WTC11 (cell line): Measurements from ENCODE around the gene C1orf167. TPM values are rescaled to one million over a fixed set of nuclear protein-coding genes. Genes with fewer than 3 reads are reported as not detected.
A peak's percentile ranks its signal among the peaks of the same experiment; 100 is the strongest.

ENCODE experiments used
- ATAC-seq: fragments of 200-7000 bp; cut with Tn5 transposase; 2 replicates; pipeline ENCODE4 v1.10.0; 2021; ENCODE audit warnings: mild to moderate bottlenecking, moderate library complexity
- CTCF ChIA-PET: fragments of 300-600 bp; sonication (Branson Sonifier 250); formaldehyde crosslinking; loops from one replicate; lab custom pipeline; 2021; ENCODE audit warnings: antibody characterized with exemption; lab: Charles Lee
- POLR2A ChIA-PET: fragments of 350-600 bp; sonication (Branson Sonifier 250); formaldehyde crosslinking; loops from one replicate; lab custom pipeline; 2021; ENCODE audit warnings: antibody characterized with exemption; lab: Charles Lee
- DNase-seq: peaks from one replicate; pipeline ENCODE4 v3.0.0; 2021; ENCODE audit warnings: low spot score
- H3K27ac Mint-ChIP-seq: 2 replicates; pipeline ENCODE4 v1.8.0; 2021; ENCODE audit warnings: mixed read lengths
- H3K27me3 Mint-ChIP-seq: 2 replicates; pipeline ENCODE4 v1.8.0; 2021; ENCODE audit warnings: low read depth, mild to moderate bottlenecking, moderate library complexity, mixed read lengths
- H3K36me3 Mint-ChIP-seq: 2 replicates; pipeline ENCODE4 v1.8.0; 2021; ENCODE audit warnings: mixed read lengths
- H3K4me1 Mint-ChIP-seq: 2 replicates; pipeline ENCODE4 v1.8.0; 2022; ENCODE audit warnings: mixed read lengths
- H3K4me3 Mint-ChIP-seq: 2 replicates; pipeline ENCODE4 v1.8.0; 2021; ENCODE audit warnings: mild to moderate bottlenecking, moderate library complexity, mixed read lengths
- H3K9me3 Mint-ChIP-seq: 2 replicates; pipeline ENCODE4 v1.8.0; 2021; ENCODE audit warnings: mixed read lengths
- ATF1 ChIP-seq: sonication (generic); formaldehyde crosslinking; IDR thresholded peaks from 2 replicates; pipeline ENCODE4 v1.8.1; 2023; ENCODE audit warnings: mild to moderate bottlenecking, moderate library complexity, missing genetic modification reagents
- EMX1 ChIP-seq: fragments of 250-450 bp; sonication (Bioruptor Pico); IDR thresholded peaks from 2 replicates; pipeline ENCODE4 v1.8.0; 2021; ENCODE audit warnings: mild to moderate bottlenecking
- FOXP4 ChIP-seq: sonication (generic); formaldehyde crosslinking; IDR thresholded peaks from 2 replicates; pipeline ENCODE4 v1.8.0; 2022; ENCODE audit warnings: mild to moderate bottlenecking, missing genetic modification reagents
- JAZF1 ChIP-seq: fragments of 250-450 bp; sonication (Bioruptor Pico); IDR thresholded peaks from 2 replicates; pipeline ENCODE4 v1.9.0; 2021; ENCODE audit warnings: moderate library complexity, mild to moderate bottlenecking, inconsistent platforms
- MXD4 ChIP-seq: fragments of 250-450 bp; sonication (Bioruptor Pico); IDR thresholded peaks from 2 replicates; pipeline ENCODE4 v1.8.0; 2021; ENCODE audit warnings: mild to moderate bottlenecking, moderate library complexity, borderline replicate concordance
- NFATC4 ChIP-seq: fragments of 250-450 bp; sonication (Bioruptor Pico); IDR thresholded peaks from 2 replicates; pipeline ENCODE4 v1.9.0; 2021; ENCODE audit warnings: mild to moderate bottlenecking
- NFYB ChIP-seq: sonication (generic); formaldehyde crosslinking; conservative IDR thresholded peaks from 2 replicates; pipeline ENCODE4 v1.8.0; 2022; ENCODE audit warnings: low read depth, missing genetic modification reagents
- NR1H2 ChIP-seq: sonication (generic); formaldehyde crosslinking; IDR thresholded peaks from 2 replicates; pipeline ENCODE4 v1.9.0; 2021; ENCODE audit warnings: mild to moderate bottlenecking, moderate library complexity, missing genetic modification reagents
- NR3C1 ChIP-seq: sonication (generic); formaldehyde crosslinking; conservative IDR thresholded peaks from 2 replicates; pipeline ENCODE4 v1.8.1; 2023; ENCODE audit warnings: low read depth, mild to moderate bottlenecking, missing genetic modification reagents
- PRDM15 ChIP-seq: sonication (generic); formaldehyde crosslinking; IDR thresholded peaks from 2 replicates; pipeline ENCODE4 v1.8.0; 2022; ENCODE audit warnings: missing genetic modification reagents
- RELA ChIP-seq: sonication (generic); formaldehyde crosslinking; IDR thresholded peaks from 2 replicates; pipeline ENCODE4 v1.8.1; 2022; ENCODE audit warnings: missing genetic modification reagents, mild to moderate bottlenecking, borderline replicate concordance
- SMAD4 ChIP-seq: sonication (generic); formaldehyde crosslinking; IDR thresholded peaks from 2 replicates; pipeline ENCODE4 v1.8.0; 2022; ENCODE audit warnings: mild to moderate bottlenecking, missing genetic modification reagents
- TCF7 ChIP-seq: sonication (generic); formaldehyde crosslinking; IDR thresholded peaks from 2 replicates; pipeline ENCODE4 v1.8.0; 2022; ENCODE audit warnings: mild to moderate bottlenecking, low read depth, missing genetic modification reagents, moderate library complexity
- ZBTB21 ChIP-seq: sonication (generic); formaldehyde crosslinking; IDR thresholded peaks from 2 replicates; pipeline ENCODE4 v1.8.1; 2023; ENCODE audit warnings: mild to moderate bottlenecking, missing genetic modification reagents, borderline replicate concordance
- ZNF121 ChIP-seq: sonication (generic); formaldehyde crosslinking; IDR thresholded peaks from 2 replicates; pipeline ENCODE4 v1.8.0; 2023; ENCODE audit warnings: missing genetic modification reagents
- ZNF425 ChIP-seq: fragments of 250-450 bp; sonication (Bioruptor Pico); conservative IDR thresholded peaks from 2 replicates; pipeline ENCODE4 v1.9.0; 2021; ENCODE audit warnings: mild to moderate bottlenecking
- total RNA-seq: library from RNA; stranded (reverse); gene quantifications from 3 replicates; pipeline ENCODE4 v1.2.3, GENCODE V29; 2021
- TF ChIP-seq, protein P1 (sequence below): fragments of 250-450 bp; sonication (Bioruptor Pico); IDR thresholded peaks from 2 replicates; pipeline ENCODE4 v1.9.0; 2021; ENCODE audit warnings: mild to moderate bottlenecking, borderline replicate concordance
- TF ChIP-seq, protein P2 (sequence below): fragments of 250-450 bp; sonication (Bioruptor Pico); IDR thresholded peaks from 2 replicates; pipeline ENCODE4 v1.9.0; 2021; ENCODE audit warnings: mild to moderate bottlenecking
- TF ChIP-seq, protein P3 (sequence below): sonication (generic); formaldehyde crosslinking; IDR thresholded peaks from 2 replicates; pipeline ENCODE4 v1.8.0; 2023; ENCODE audit warnings: missing genetic modification reagents

C1orf167 gene
- total RNA-seq, 1 experiment from 2014 or later = 1.2 TPM

- TF ChIP-seq, protein P1, sequence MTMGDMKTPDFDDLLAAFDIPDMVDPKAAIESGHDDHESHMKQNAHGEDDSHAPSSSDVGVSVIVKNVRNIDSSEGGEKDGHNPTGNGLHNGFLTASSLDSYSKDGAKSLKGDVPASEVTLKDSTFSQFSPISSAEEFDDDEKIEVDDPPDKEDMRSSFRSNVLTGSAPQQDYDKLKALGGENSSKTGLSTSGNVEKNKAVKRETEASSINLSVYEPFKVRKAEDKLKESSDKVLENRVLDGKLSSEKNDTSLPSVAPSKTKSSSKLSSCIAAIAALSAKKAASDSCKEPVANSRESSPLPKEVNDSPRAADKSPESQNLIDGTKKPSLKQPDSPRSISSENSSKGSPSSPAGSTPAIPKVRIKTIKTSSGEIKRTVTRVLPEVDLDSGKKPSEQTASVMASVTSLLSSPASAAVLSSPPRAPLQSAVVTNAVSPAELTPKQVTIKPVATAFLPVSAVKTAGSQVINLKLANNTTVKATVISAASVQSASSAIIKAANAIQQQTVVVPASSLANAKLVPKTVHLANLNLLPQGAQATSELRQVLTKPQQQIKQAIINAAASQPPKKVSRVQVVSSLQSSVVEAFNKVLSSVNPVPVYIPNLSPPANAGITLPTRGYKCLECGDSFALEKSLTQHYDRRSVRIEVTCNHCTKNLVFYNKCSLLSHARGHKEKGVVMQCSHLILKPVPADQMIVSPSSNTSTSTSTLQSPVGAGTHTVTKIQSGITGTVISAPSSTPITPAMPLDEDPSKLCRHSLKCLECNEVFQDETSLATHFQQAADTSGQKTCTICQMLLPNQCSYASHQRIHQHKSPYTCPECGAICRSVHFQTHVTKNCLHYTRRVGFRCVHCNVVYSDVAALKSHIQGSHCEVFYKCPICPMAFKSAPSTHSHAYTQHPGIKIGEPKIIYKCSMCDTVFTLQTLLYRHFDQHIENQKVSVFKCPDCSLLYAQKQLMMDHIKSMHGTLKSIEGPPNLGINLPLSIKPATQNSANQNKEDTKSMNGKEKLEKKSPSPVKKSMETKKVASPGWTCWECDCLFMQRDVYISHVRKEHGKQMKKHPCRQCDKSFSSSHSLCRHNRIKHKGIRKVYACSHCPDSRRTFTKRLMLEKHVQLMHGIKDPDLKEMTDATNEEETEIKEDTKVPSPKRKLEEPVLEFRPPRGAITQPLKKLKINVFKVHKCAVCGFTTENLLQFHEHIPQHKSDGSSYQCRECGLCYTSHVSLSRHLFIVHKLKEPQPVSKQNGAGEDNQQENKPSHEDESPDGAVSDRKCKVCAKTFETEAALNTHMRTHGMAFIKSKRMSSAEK = no peak
- TF ChIP-seq TCF7 = no peak
These were observed 13.4 kb upstream of the C1orf167 start (continued) for GRCh38 chr1:11748294-11749202.

GRCh38 chr1:11749203-11749689 lies 12.7 kb upstream of the C1orf167 start:
- H3K9me3 Mint-ChIP-seq = no peaks in the 10 kb centered on the region
- H3K36me3 Mint-ChIP-seq = peaks cover 24% of the 10 kb centered on the region
- peak; percentile 60 for DNase-seq
- peak overlapping the region; percentile 61; the same call in 1 of the 2 replicates for H3K27ac Mint-ChIP-seq
- no peak overlapping the region for H3K4me3 Mint-ChIP-seq
- ChIA-PET CTCF (interaction anchor here (0.5 to 2.4 kb wide), 10 partner anchors 12 to 99 kb away, joined by 3 to 10 read pairs (median 4); partner anchors contain the start of gene FBXO6), POLR2A (no interaction called here)
- TF ChIP-seq RELA (CRISPR knock-in tag) = no peak
- TF ChIP-seq ZNF121 = peak; percentile 95
- TF ChIP-seq NR3C1 = no peak
- TF ChIP-seq, all 79 proteins: peak for 1
- ATAC-seq = peak; percentile 88
- Mint-ChIP-seq H3K4me1 (peaks cover 30% of the 10 kb centered on the region), H3K27me3 (no peaks in the 10 kb centered on the region)

GRCh38 chr1:11749996-11750395 lies 12.0 kb upstream of the C1orf167 start:
- ChIA-PET POLR2A (interaction anchor here (0.8 kb wide), 1 partner anchor 95 kb away, joined by 3 read pairs; the partner anchor contains the start of gene FBXO44), CTCF (interaction anchor here (0.8 to 2.4 kb wide), 7 partner anchors 13 to 100 kb away, joined by 3 to 10 read pairs (median 5); partner anchors contain the start of gene FBXO6)
- Mint-ChIP-seq H3K36me3 (peaks cover 24% of the 10 kb centered on the region), H3K9me3 (no peaks in the 10 kb centered on the region), H3K27ac (no peak overlapping the region), H3K4me1 (peaks cover 30% of the 10 kb centered on the region), H3K27me3 (no peaks in the 10 kb centered on the region), H3K4me3 (no peak overlapping the region)
- DNase-seq (no peak), ATAC-seq (no peak)
- TF ChIP-seq EMX1 (CRISPR knock-in tag) (no peak), ZNF425 (CRISPR knock-in tag) (no peak), ZBTB21 (CRISPR knock-in tag) (no peak), SMAD4 (CRISPR knock-in tag) (no peak), ATF1 (CRISPR knock-in tag) (no peak), NFYB (no peak), JAZF1 (no peak), PRDM15 (CRISPR knock-in tag) (no peak), MXD4 (CRISPR knock-in tag) (no peak), NFATC4 (CRISPR knock-in tag) (no peak), NR1H2 (CRISPR knock-in tag) (no peak), FOXP4 (CRISPR knock-in tag) (no peak)
- TF ChIP-seq, protein P2, sequence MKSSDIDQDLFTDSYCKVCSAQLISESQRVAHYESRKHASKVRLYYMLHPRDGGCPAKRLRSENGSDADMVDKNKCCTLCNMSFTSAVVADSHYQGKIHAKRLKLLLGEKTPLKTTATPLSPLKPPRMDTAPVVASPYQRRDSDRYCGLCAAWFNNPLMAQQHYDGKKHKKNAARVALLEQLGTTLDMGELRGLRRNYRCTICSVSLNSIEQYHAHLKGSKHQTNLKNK (CRISPR knock-in tag) = no peak
- TF ChIP-seq, protein P3, sequence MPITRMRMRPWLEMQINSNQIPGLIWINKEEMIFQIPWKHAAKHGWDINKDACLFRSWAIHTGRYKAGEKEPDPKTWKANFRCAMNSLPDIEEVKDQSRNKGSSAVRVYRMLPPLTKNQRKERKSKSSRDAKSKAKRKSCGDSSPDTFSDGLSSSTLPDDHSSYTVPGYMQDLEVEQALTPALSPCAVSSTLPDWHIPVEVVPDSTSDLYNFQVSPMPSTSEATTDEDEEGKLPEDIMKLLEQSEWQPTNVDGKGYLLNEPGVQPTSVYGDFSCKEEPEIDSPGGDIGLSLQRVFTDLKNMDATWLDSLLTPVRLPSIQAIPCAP (CRISPR knock-in tag) = no peak
